HEK293 (cell line): ENCODE data around the gene RPRML.

Experiments used
- CTCF ChIP-seq: fragments of 450-650 bp; formaldehyde crosslinking; IDR thresholded peaks from 2 replicates; pipeline ENCODE4 v1.5.1; 2016; ENCODE audit warnings: missing biosample characterization, missing genetic modification characterization
- FEZF1 ChIP-seq: fragments of 450-650 bp; formaldehyde crosslinking; IDR thresholded peaks from 2 replicates; pipeline ENCODE4 v1.5.1; 2016; ENCODE audit warnings: missing biosample characterization, missing genetic modification characterization
- GLIS2 ChIP-seq: fragments of 450-650 bp; formaldehyde crosslinking; IDR thresholded peaks from 2 replicates; pipeline ENCODE4 v1.5.1; 2016; ENCODE audit warnings: missing biosample characterization, missing genetic modification characterization
- SP2 ChIP-seq: fragments of 450-650 bp; formaldehyde crosslinking; IDR thresholded peaks from 2 replicates; pipeline ENCODE4 v1.5.1; 2016; ENCODE audit warnings: missing biosample characterization, missing genetic modification characterization
- ZNF157 ChIP-seq: fragments of 450-650 bp; formaldehyde crosslinking; IDR thresholded peaks from 2 replicates; pipeline ENCODE4 v1.5.1; 2016; ENCODE audit warnings: missing biosample characterization, missing genetic modification characterization
- ZNF37A ChIP-seq: fragments of 450-650 bp; IDR thresholded peaks from 2 replicates; pipeline ENCODE4 v1.5.1; 2018; ENCODE audit warnings: missing biosample characterization, missing genetic modification characterization
- ZNF530 ChIP-seq: fragments of 450-650 bp; formaldehyde crosslinking; IDR thresholded peaks from 2 replicates; pipeline ENCODE4 v1.5.1; 2016; ENCODE audit warnings: low read depth, missing biosample characterization, missing genetic modification characterization
- ZNF660 ChIP-seq: fragments of 450-650 bp; IDR thresholded peaks from 2 replicates; pipeline ENCODE4 v1.5.1; 2018; ENCODE audit warnings: missing biosample characterization, mild to moderate bottlenecking, missing genetic modification characterization
- ZNF747 ChIP-seq: fragments of 450-650 bp; formaldehyde crosslinking; IDR thresholded peaks from 2 replicates; pipeline ENCODE4 v1.5.1; 2016; ENCODE audit warnings: missing biosample characterization, missing genetic modification characterization
- ZNF76 ChIP-seq: fragments of 450-650 bp; formaldehyde crosslinking; IDR thresholded peaks from 2 replicates; pipeline ENCODE4; 2016; ENCODE audit warnings: low read depth, missing biosample characterization, missing genetic modification characterization, borderline replicate concordance
- TF ChIP-seq, protein P1 (sequence below): fragments of 450-650 bp; formaldehyde crosslinking; IDR thresholded peaks from 2 replicates; pipeline ENCODE4 v1.5.1; 2016; ENCODE audit warnings: missing biosample characterization, missing genetic modification characterization
- TF ChIP-seq, protein P2 (sequence below): IDR thresholded peaks from 2 replicates; pipeline ENCODE4 v1.6.1; 2011; ENCODE audit warnings: mild to moderate bottlenecking, low read depth, low read length, borderline replicate concordance

DNA sequence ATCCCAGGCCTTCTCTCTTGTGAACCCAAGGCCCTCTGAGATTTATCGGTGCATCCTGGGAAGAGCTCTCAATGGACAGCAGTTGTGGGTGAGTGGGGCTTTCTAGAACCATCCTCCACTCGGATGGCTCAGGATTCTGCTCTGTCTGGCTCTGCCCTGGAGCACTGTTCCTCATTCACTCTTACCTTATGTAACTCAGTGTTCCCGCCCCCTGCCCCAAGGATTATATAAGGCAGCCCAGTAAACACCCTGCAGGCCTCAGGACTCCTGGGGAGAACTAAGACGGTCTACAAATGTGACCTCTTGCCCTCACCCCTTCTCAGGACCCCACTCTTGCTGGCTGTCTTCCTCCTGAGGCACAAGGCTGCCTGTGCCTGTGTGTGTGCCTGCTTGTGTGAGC lies 3.8 kb downstream of the RPRML start:
- TF ChIP-seq FEZF1 (tag by site-specific recombination) (no peak), ZNF37A (no peak), ZNF76 (tag by site-specific recombination) (no peak), CTCF (tag by site-specific recombination) (no peak), ZNF530 (no peak), SP2 (tag by site-specific recombination) (no peak), ZNF747 (tag by site-specific recombination) (no peak), ZNF660 (tag by site-specific recombination) (no peak), GLIS2 (tag by site-specific recombination) (no peak), ZNF157 (tag by site-specific recombination) (no peak)
- TF ChIP-seq, protein P1, sequence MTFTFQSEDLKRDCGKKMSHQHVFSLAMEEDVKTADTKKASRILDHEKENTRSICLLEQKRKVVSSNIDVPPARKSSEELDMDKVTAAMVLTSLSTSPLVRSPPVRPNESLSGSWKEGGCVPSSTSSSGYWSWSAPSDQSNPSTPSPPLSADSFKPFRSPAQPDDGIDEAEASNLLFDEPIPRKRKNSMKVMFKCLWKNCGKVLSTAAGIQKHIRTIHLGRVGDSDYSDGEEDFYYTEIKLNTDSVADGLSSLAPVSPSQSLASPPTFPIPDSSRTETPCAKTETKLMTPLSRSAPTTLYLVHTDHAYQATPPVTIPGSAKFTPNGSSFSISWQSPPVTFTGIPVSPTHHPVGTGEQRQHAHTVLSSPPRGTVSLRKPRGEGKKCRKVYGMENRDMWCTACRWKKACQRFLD, result no peak
- TF ChIP-seq, protein P2, sequence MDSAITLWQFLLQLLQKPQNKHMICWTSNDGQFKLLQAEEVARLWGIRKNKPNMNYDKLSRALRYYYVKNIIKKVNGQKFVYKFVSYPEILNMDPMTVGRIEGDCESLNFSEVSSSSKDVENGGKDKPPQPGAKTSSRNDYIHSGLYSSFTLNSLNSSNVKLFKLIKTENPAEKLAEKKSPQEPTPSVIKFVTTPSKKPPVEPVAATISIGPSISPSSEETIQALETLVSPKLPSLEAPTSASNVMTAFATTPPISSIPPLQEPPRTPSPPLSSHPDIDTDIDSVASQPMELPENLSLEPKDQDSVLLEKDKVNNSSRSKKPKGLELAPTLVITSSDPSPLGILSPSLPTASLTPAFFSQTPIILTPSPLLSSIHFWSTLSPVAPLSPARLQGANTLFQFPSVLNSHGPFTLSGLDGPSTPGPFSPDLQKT, result no peak
